Endothelial cell (in vitro differentiated cells): ENCODE data around the gene TEX50. TPM values are rescaled to one million over a fixed set of nuclear protein-coding genes. Genes with fewer than 3 reads are reported as not detected.
"Not testable (repeated sequence)": the region's sequence is repeated elsewhere in the genome, so short reads cannot be mapped to it uniquely, and the experiment has no call there.

Experiments used
- DNase-seq: peaks from one replicate; pipeline ENCODE4 v3.0.0; 2021; ENCODE audit warnings: low spot score
- H3K27ac Mint-ChIP-seq: one replicate; pipeline ENCODE4 v1.8.0; 2021; ENCODE audit warnings: mixed read lengths, inconsistent platforms; ENCODE audit not compliant: unreplicated experiment
- H3K27me3 Mint-ChIP-seq: one replicate; pipeline ENCODE4 v1.8.0; 2021; ENCODE audit warnings: mild to moderate bottlenecking, moderate library complexity, mixed read lengths, inconsistent platforms; ENCODE audit not compliant: unreplicated experiment
- H3K36me3 Mint-ChIP-seq: one replicate; pipeline ENCODE4 v1.8.0; 2021; ENCODE audit warnings: mild to moderate bottlenecking, low read depth, mixed read lengths, inconsistent platforms; ENCODE audit not compliant: unreplicated experiment
- H3K4me1 Mint-ChIP-seq: one replicate; pipeline ENCODE4 v1.8.0; 2021; ENCODE audit warnings: mild to moderate bottlenecking, mixed read lengths, inconsistent platforms; ENCODE audit not compliant: unreplicated experiment
- H3K4me3 Mint-ChIP-seq: one replicate; pipeline ENCODE4 v1.8.0; 2021; ENCODE audit warnings: mild to moderate bottlenecking, mixed read lengths, inconsistent platforms; ENCODE audit not compliant: unreplicated experiment
- H3K9me3 Mint-ChIP-seq: one replicate; pipeline ENCODE4 v1.8.0; 2021; ENCODE audit warnings: mixed read lengths, inconsistent platforms; ENCODE audit not compliant: unreplicated experiment
- total RNA-seq: library from RNA; stranded (reverse); fragmentation: NEBNext Ultra II Directional; extraction: Animal tissue kit (Norgen Biotek cat#: 25700); gene quantifications from one replicate; pipeline ENCODE4 v1.2.1, GENCODE V29; 2021; ENCODE audit not compliant: unreplicated experiment
- TF ChIP-seq, protein P1 (sequence below): fragments of 200-600 bp; sonication (generic); IDR thresholded peaks from one replicate; pipeline ENCODE4 v1.5.0; 2021; ENCODE audit warnings: antibody characterized with exemption; ENCODE audit not compliant: unreplicated experiment

Gene TEX50
- total RNA-seq, 1 donor from 2014 or later, result not detected

DNA sequence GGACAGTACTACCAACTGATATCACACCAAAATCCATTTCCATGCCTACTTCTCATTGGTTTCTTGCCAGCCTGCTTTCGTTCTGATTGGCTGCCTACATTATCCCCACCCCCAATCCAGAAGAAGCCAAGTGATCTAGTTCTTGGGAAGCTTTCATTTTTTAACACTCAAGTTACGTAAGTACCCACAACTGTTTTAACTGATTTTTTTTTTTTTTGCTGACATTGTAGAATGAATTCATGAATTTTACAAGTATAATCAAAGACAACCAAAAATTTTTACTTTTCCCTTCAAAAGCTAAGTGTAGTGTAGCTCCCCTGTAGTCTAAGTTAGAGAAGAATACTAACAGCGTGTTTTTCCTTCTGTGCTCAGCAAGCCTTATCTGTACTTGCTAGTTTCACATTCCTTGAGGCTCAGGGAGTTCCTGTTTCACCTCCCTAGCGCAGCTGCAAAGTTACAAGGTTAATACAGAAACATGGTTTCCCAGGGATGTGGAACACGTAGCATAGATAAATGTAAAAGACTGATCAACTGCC, 32.0 kb upstream of the TEX50 start, which contains the start of gene SLC9C2:
TSS of gene SLC9C2 (minus strand) at position 17 of the 536 bp plus-strand sequence. CDS start 1,296 bp downstream, outside the sequence.
- Mint-ChIP-seq H3K4me3 (no peak within 1 kb of the TSS), H3K9me3 (no peaks in the 10 kb centered on the region), H3K36me3 (no peaks in the 10 kb centered on the region), H3K4me1 (peaks cover 7% of the 10 kb centered on the region), H3K27ac (peak within 1 kb of the TSS; percentile 49), H3K27me3 (no peaks in the 10 kb centered on the region)
- no peak for DNase-seq
- TF ChIP-seq, protein P1, sequence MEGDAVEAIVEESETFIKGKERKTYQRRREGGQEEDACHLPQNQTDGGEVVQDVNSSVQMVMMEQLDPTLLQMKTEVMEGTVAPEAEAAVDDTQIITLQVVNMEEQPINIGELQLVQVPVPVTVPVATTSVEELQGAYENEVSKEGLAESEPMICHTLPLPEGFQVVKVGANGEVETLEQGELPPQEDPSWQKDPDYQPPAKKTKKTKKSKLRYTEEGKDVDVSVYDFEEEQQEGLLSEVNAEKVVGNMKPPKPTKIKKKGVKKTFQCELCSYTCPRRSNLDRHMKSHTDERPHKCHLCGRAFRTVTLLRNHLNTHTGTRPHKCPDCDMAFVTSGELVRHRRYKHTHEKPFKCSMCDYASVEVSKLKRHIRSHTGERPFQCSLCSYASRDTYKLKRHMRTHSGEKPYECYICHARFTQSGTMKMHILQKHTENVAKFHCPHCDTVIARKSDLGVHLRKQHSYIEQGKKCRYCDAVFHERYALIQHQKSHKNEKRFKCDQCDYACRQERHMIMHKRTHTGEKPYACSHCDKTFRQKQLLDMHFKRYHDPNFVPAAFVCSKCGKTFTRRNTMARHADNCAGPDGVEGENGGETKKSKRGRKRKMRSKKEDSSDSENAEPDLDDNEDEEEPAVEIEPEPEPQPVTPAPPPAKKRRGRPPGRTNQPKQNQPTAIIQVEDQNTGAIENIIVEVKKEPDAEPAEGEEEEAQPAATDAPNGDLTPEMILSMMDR, result no peak

DNA sequence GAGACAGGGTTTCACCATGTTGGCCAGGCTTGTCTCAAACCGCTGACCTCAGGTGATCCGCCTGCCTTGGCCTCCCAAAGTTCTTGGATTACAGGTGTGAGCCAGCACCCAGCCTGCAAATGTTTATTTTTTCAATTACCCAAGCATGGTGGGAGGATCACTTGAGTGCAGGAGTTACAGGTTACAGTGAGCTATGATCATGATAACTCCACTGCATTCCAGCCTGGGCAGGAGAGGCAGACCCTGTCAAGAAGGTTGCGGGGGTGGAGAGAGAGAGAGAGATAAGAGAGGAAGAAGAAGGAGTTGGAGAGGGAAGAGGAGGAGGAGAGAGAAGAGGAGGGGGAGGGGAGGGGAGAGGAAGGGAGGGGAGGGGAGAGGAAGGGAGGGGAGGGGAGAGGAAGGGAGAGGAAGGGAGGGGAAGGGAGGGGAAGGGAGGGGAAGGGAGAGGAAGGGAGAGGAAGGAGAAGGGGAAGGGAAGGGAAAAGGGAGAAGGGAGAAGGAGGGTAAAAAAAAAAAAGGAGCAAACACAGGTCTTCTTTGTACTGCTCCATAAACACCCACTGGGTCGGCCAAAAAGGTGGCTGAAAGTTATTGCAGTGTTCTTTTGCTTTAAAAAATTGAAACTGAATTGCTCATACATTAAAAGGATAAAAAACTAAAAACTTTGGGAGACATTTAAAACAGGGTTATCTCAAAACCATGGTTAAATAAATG, 26.5 kb upstream of the TEX50 start:
- H3K27ac Mint-ChIP-seq, result no peak overlapping the region
- no peaks in the 10 kb centered on the region for H3K4me1 Mint-ChIP-seq
- peaks cover 9% of the 10 kb centered on the region for H3K36me3 Mint-ChIP-seq
- peaks cover 4% of the 10 kb centered on the region for H3K9me3 Mint-ChIP-seq
- no peak overlapping the region for H3K4me3 Mint-ChIP-seq
- no peak for DNase-seq
- TF ChIP-seq, protein P1, result no peak
- H3K27me3 Mint-ChIP-seq, result no peaks in the 10 kb centered on the region

DNA sequence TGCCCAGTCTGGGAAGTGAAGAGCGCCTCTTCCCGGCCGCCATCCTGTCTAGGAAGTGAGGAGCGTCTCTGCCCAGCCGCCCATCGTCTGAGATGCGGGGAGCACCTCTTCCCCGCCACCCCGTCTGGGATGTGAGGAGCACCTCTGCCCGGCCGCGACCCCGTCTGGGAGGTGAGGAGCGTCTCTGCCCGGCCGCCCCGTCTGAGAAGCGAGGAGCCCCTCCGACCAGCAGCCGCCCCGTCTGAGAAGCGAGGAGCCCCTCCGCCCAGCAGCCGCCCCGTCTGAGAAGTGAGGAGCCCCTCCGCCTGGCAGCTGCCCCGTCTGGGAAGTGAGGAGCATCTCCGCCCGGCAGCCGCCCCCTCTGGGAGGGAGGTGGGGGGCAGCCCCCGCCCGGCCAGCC, 22.1 kb upstream of the TEX50 start:
- not testable (repeated sequence) for H3K4me3 Mint-ChIP-seq, H3K27me3 Mint-ChIP-seq, H3K9me3 Mint-ChIP-seq, H3K4me1 Mint-ChIP-seq, DNase-seq, H3K27ac Mint-ChIP-seq
- H3K36me3 Mint-ChIP-seq, result peaks cover 17% of the 10 kb centered on the region

DNA sequence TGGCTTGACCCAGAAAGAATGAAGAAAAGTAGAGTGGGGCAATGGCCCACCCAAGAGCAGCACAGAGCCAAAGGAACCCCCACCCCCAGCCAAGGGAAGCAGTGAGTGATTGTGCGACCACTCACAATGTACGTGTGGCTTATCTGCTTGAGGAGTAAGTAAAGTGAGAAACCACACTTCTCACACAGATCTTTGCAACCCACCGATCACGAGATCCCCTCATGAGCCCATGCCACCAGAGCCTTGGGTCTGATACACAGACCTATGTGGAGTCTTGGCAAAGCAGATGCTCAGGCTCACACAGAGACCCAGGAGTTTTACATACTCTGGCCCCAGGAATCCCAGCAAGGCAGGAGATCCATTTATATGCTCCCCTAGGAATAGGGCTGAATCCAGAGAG, 18.3 kb upstream of the TEX50 start:
- Mint-ChIP-seq H3K9me3 (peaks cover 4% of the 10 kb centered on the region), H3K27me3 (no peaks in the 10 kb centered on the region), H3K27ac (no peak overlapping the region), H3K4me1 (no peaks in the 10 kb centered on the region), H3K36me3 (peaks cover 22% of the 10 kb centered on the region), H3K4me3 (no peak overlapping the region)
- no peak for DNase-seq
- TF ChIP-seq, protein P1, result no peak

DNA sequence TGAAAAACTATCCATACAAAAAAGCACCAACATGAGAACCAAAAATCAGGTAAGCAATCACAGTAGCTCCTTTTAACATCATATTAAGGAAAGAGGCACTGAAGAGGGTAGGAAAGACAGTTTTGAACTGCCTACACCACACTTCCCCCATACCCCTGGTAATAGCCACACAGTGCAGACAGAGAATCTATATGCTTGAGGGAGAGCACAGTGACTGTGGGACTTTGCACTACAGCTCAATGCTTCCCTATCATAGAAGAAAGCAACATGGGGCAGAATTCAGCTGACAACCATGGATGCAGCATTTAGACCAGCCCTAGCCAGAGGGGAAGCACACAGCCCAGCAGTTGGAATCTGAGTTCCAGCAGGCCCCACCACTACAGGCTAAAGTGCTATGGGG, 7.9 kb upstream of the TEX50 start:
- no peak overlapping the region for H3K4me3 Mint-ChIP-seq
- H3K27me3 Mint-ChIP-seq, result no peaks in the 10 kb centered on the region
- H3K9me3 Mint-ChIP-seq, result peaks cover 5% of the 10 kb centered on the region
- TF ChIP-seq, protein P1, result no peak
- no peak for DNase-seq
- H3K36me3 Mint-ChIP-seq, result peaks cover 5% of the 10 kb centered on the region
- no peak overlapping the region for H3K27ac Mint-ChIP-seq
- H3K4me1 Mint-ChIP-seq, result no peaks in the 10 kb centered on the region
